Subcutaneous abdominal adipose tissue (tissue), 5 donors: Measurements from ENCODE around the gene PDE9A.
"Not testable (repeated sequence)": the region's sequence is repeated elsewhere in the genome, so short reads cannot be mapped to it uniquely, and the experiment has no call there.

Experiments
- H3K27ac ChIP-seq: one replicate; pipeline ENCODE4 v1.7.0; 2013; ENCODE audit warnings: low read depth, mild to moderate bottlenecking, inconsistent platforms, low read length, moderate library complexity
- H3K27me3 ChIP-seq, 5 donors: one replicate each; pipeline ENCODE4 v1.7.0; 2013; ENCODE audit warnings: low read length in 5 of 5, inconsistent platforms in 1 of 5; ENCODE audit not compliant: control insufficient read depth in 5 of 5, insufficient read depth in 4 of 5
- H3K36me3 ChIP-seq, 5 donors: one replicate each; pipeline ENCODE4 v1.7.0; 2013; ENCODE audit warnings: low read length in 5 of 5; ENCODE audit not compliant: control insufficient read depth in 5 of 5, insufficient read depth in 5 of 5
- H3K4me1 ChIP-seq, 5 donors: one replicate each; pipeline ENCODE4 v1.7.0; 2013; ENCODE audit warnings: low read length in 5 of 5, mild to moderate bottlenecking in 3 of 5, moderate library complexity in 1 of 5; ENCODE audit not compliant: control insufficient read depth in 5 of 5, insufficient read depth in 5 of 5
- H3K4me3 ChIP-seq, 5 donors: one replicate each; pipeline ENCODE4 v1.7.0; 2013; ENCODE audit warnings: low read length in 5 of 5, low read depth in 1 of 5
- H3K9ac ChIP-seq, 5 donors: one replicate each; pipeline ENCODE4 v1.7.0; 2013; ENCODE audit warnings: low read length in 5 of 5, mild to moderate bottlenecking in 4 of 5, moderate library complexity in 3 of 5
- H3K9me3 ChIP-seq, 5 donors: one replicate each; pipeline ENCODE4 v1.7.0; 2013; ENCODE audit warnings: low read length in 5 of 5; ENCODE audit not compliant: control insufficient read depth in 5 of 5
- donor health status: healthy.
- donor health status: healthy.
- donor health status: healthy.
- donor health status: healthy.
- donor health status: healthy.

The PDE9A gene

GRCh38 chr21:42614811-42615351, 38.5 kb upstream of the PDE9A start:
- no peak overlapping the region for H3K4me3 ChIP-seq
- H3K9me3 ChIP-seq: peaks cover 0 to 3% (median 2%) of the 10 kb centered on the region in 5 donors
- no peak overlapping the region for H3K9ac ChIP-seq
- H3K27me3 ChIP-seq: peaks cover 22 to 40% (median 35%) of the 10 kb centered on the region in 5 donors
- H3K27ac ChIP-seq: no peak overlapping the region
- H3K4me1 ChIP-seq: peaks cover 0 to 8% (median 5%) of the 10 kb centered on the region in 5 donors
- H3K36me3 ChIP-seq: no peaks in the 10 kb centered on the region

GRCh38 chr21:42615377-42615776, 38.0 kb upstream of the PDE9A start:
- peaks cover 22 to 42% (median 38%) of the 10 kb centered on the region in 5 donors for H3K27me3 ChIP-seq
- not testable (repeated sequence) for H3K9ac ChIP-seq, H3K9me3 ChIP-seq, H3K27ac ChIP-seq, H3K4me1 ChIP-seq, H3K36me3 ChIP-seq, H3K4me3 ChIP-seq

- Histone ChIP-seq H3K36me3 (no peaks in the 10 kb centered on the region), H3K27ac (no peak overlapping the region)
These were observed 37.5 kb upstream of the PDE9A start for GRCh38 chr21:42615924-42616323.

GRCh38 chr21:42616446-42616845, 37.0 kb upstream of the PDE9A start:
- no peaks in the 10 kb centered on the region for H3K36me3 ChIP-seq
- peaks cover 0 to 8% (median 5%) of the 10 kb centered on the region in 5 donors for H3K4me1 ChIP-seq
- peaks cover 0 to 3% (median 2%) of the 10 kb centered on the region in 5 donors for H3K9me3 ChIP-seq
- H3K27ac ChIP-seq: no peak overlapping the region
- peak overlapping the region in 3 of 5 donors; percentile 29 to 56 (median 44) for H3K4me3 ChIP-seq
- peaks cover 26 to 46% (median 43%) of the 10 kb centered on the region in 5 donors for H3K27me3 ChIP-seq
- no peak overlapping the region for H3K9ac ChIP-seq

More at GRCh38 chr21:42615924-42616323, 37.5 kb upstream of the PDE9A start:
- Histone ChIP-seq H3K4me1 (peaks cover 0 to 8% (median 5%) of the 10 kb centered on the region in 5 donors), H3K9ac (no peak overlapping the region), H3K27me3 (peaks cover 22 to 42% (median 38%) of the 10 kb centered on the region in 5 donors), H3K4me3 (peak overlapping the region in 1 of 5 donors; percentile 44), H3K9me3 (peaks cover 0 to 3% (median 2%) of the 10 kb centered on the region in 5 donors)

GRCh38 chr21:42616941-42617340, 36.5 kb upstream of the PDE9A start:
- Histone ChIP-seq H3K4me1 (peaks cover 0 to 8% (median 5%) of the 10 kb centered on the region in 5 donors), H3K9ac (no peak overlapping the region), H3K36me3 (no peaks in the 10 kb centered on the region), H3K27ac (no peak overlapping the region), H3K4me3 (peak overlapping the region in 2 of 5 donors; percentile 44 to 56), H3K9me3 (peaks cover 0 to 3% (median 0%) of the 10 kb centered on the region in 5 donors), H3K27me3 (peaks cover 28 to 48% (median 44%) of the 10 kb centered on the region in 5 donors)

GRCh38 chr21:42617486-42617885, 35.9 kb upstream of the PDE9A start:
- Histone ChIP-seq H3K27me3 (peaks cover 28 to 48% (median 44%) of the 10 kb centered on the region in 5 donors), H3K9me3 (peaks cover 0 to 2% (median 0%) of the 10 kb centered on the region in 5 donors), H3K4me3 (no peak overlapping the region), H3K9ac (no peak overlapping the region), H3K4me1 (peaks cover 0 to 8% (median 5%) of the 10 kb centered on the region in 5 donors), H3K27ac (no peak overlapping the region), H3K36me3 (no peaks in the 10 kb centered on the region)

- H3K27me3 ChIP-seq: peaks cover 31 to 48% (median 44%) of the 10 kb centered on the region in 5 donors
- no peaks in the 10 kb centered on the region for H3K36me3 ChIP-seq
- no peak overlapping the region for H3K27ac ChIP-seq
- no peak overlapping the region for H3K4me3 ChIP-seq
- H3K9me3 ChIP-seq: no peaks in the 10 kb centered on the region
- H3K4me1 ChIP-seq: peaks cover 0 to 8% (median 5%) of the 10 kb centered on the region in 5 donors
- no peak overlapping the region for H3K9ac ChIP-seq
These were observed 34.7 kb upstream of the PDE9A start for GRCh38 chr21:42618707-42619102.

GRCh38 chr21:42619166-42619565, 34.3 kb upstream of the PDE9A start:
- Histone ChIP-seq H3K27me3 (peaks cover 31 to 48% (median 44%) of the 10 kb centered on the region in 5 donors), H3K9ac (no peak overlapping the region), H3K4me3 (no peak overlapping the region), H3K9me3 (no peaks in the 10 kb centered on the region), H3K27ac (no peak overlapping the region), H3K36me3 (no peaks in the 10 kb centered on the region), H3K4me1 (peaks cover 0 to 8% (median 5%) of the 10 kb centered on the region in 5 donors)

GRCh38 chr21:42619841-42620240, 33.6 kb upstream of the PDE9A start:
- Histone ChIP-seq H3K4me3 (no peak overlapping the region), H3K4me1 (peaks cover 0 to 8% (median 5%) of the 10 kb centered on the region in 5 donors), H3K9ac (no peak overlapping the region), H3K27me3 (peaks cover 33 to 48% (median 44%) of the 10 kb centered on the region in 5 donors), H3K27ac (no peak overlapping the region), H3K36me3 (no peaks in the 10 kb centered on the region), H3K9me3 (no peaks in the 10 kb centered on the region)

- H3K4me1 ChIP-seq: peaks cover 0 to 5% (median 5%) of the 10 kb centered on the region in 5 donors
- H3K27ac ChIP-seq: no peak overlapping the region
- H3K9ac ChIP-seq: no peak overlapping the region
- no peaks in the 10 kb centered on the region for H3K9me3 ChIP-seq
- peaks cover 29 to 49% (median 37%) of the 10 kb centered on the region in 5 donors for H3K27me3 ChIP-seq
- peak overlapping the region in 1 of 5 donors; percentile 4 for H3K4me3 ChIP-seq
- no peaks in the 10 kb centered on the region for H3K36me3 ChIP-seq
These were observed 32.1 kb upstream of the PDE9A start for GRCh38 chr21:42621166-42621818.
